NOMO-1 treated with dmso at 0.1 percent for 144 hours (cell line): ENCODE measurements around the gene MAP7D3.

Experiments
- DNase-seq: peaks from one replicate; lab custom pipeline; 2025; ENCODE audit not compliant: unreplicated experiment; lab: John Stamatoyannopoulos, UW

The MAP7D3 gene

GRCh38 chrX:136207546-136207945, 43.7 kb downstream of the MAP7D3 start:
- DNase-seq: no peak

GRCh38 chrX:136206916-136207315, 44.3 kb downstream of the MAP7D3 start:
- no peak for DNase-seq

GRCh38 chrX:136205882-136206380, 45.3 kb downstream of the MAP7D3 start:
- DNase-seq: no peak

- DNase-seq: no peak
Measured at GRCh38 chrX:136204571-136204970, 46.6 kb downstream of the MAP7D3 start.

- no peak for DNase-seq
Measured at GRCh38 chrX:136203951-136204350, 47.2 kb downstream of the MAP7D3 start.

- DNase-seq: no peak
Measured at GRCh38 chrX:136203438-136203837, 47.8 kb downstream of the MAP7D3 start.

GRCh38 chrX:136202889-136203288, 48.3 kb downstream of the MAP7D3 start:
- no peak for DNase-seq

- no peak for DNase-seq
Measured at GRCh38 chrX:136201601-136202000, 49.6 kb downstream of the MAP7D3 start.

- DNase-seq: no peak
Measured at GRCh38 chrX:136200466-136200865, 50.7 kb downstream of the MAP7D3 start.

GRCh38 chrX:136199365-136199764, 51.8 kb downstream of the MAP7D3 start:
- no peak for DNase-seq

GRCh38 chrX:136198678-136199243, 52.4 kb downstream of the MAP7D3 start:
- DNase-seq: no peak

GRCh38 chrX:136198010-136198409, 53.2 kb downstream of the MAP7D3 start:
- no peak for DNase-seq

GRCh38 chrX:136196691-136197155, 54.5 kb downstream of the MAP7D3 start:
- no peak for DNase-seq

GRCh38 chrX:136195247-136195646, 56.0 kb downstream of the MAP7D3 start:
- no peak for DNase-seq

GRCh38 chrX:136194536-136194935, 56.7 kb downstream of the MAP7D3 start:
- DNase-seq: no peak

- DNase-seq: peak; percentile 6
Measured at GRCh38 chrX:136193771-136194170, 57.4 kb downstream of the MAP7D3 start.

GRCh38 chrX:136192839-136193414, 58.3 kb downstream of the MAP7D3 start:
- DNase-seq: no peak

- no peak for DNase-seq
Measured at GRCh38 chrX:136192135-136192534, 59.1 kb downstream of the MAP7D3 start.

- DNase-seq: no peak
Measured at GRCh38 chrX:136191171-136191570, 60.0 kb downstream of the MAP7D3 start.

- DNase-seq: no peak
Measured at GRCh38 chrX:136190038-136190713, 61.0 kb downstream of the MAP7D3 start.

GRCh38 chrX:136189222-136189621, 62.0 kb downstream of the MAP7D3 start:
- DNase-seq: no peak

- no peak for DNase-seq
Measured at GRCh38 chrX:136186023-136186413, 65.2 kb downstream of the MAP7D3 start.
